ENCODE results near the gene OR2M7.

OR2M7 gene

DNA sequence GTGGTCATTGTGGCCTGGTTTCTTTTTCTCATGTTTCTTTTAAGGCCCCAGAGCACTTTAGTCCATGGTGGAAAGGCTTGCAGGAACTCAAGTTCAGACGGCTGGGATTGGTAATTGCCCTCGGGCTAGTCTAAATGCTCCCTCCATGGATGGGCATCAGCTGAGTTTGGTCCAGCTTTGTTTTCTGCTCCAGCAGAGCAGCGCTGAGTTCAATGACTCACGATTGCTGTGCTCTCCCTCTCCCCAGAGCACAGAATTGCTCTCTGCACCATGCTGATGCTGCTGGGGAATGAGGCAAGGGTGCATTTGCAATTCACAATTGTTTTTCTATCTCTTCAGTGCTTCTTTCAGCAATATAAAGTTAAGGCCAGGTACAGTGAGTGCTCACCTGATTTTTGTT, 49.4 kb upstream of the OR2M7 start:
- Histone ChIP-seq H3K36me3 (ENCODE audit: control insufficient read depth in 2 of 2, insufficient read depth in 1 of 2, low read length in 2 of 2) (no peaks in the 10 kb centered on the region), H3K4me1 (ENCODE audit: control insufficient read depth, insufficient read depth, low read length) (no peaks in the 10 kb centered on the region), H3K27ac (ENCODE audit: extremely low read depth, low read depth, low read length) (no peak overlapping the region), H3K4me3 (ENCODE audit: low read depth, low read length) (no peak overlapping the region), H3K9me3 (ENCODE audit: control insufficient read depth, insufficient read depth, low read depth, low read length) (no peaks in the 10 kb centered on the region)
- ChIA-PET CTCF (no interaction called here), POLR2A (no interaction called here)
- TF ChIP-seq SP7 (tag by site-specific recombination; IDR thresholded peaks at IDR 0.05) (no peak), ZNF660 (tag by site-specific recombination; IDR thresholded peaks at IDR 0.05) (no peak), TCF7L2 (IDR thresholded peaks at IDR 0.05; ENCODE audit: borderline replicate concordance, low read depth, low read length) (no peak)
- TF ChIP-seq, protein P1, sequence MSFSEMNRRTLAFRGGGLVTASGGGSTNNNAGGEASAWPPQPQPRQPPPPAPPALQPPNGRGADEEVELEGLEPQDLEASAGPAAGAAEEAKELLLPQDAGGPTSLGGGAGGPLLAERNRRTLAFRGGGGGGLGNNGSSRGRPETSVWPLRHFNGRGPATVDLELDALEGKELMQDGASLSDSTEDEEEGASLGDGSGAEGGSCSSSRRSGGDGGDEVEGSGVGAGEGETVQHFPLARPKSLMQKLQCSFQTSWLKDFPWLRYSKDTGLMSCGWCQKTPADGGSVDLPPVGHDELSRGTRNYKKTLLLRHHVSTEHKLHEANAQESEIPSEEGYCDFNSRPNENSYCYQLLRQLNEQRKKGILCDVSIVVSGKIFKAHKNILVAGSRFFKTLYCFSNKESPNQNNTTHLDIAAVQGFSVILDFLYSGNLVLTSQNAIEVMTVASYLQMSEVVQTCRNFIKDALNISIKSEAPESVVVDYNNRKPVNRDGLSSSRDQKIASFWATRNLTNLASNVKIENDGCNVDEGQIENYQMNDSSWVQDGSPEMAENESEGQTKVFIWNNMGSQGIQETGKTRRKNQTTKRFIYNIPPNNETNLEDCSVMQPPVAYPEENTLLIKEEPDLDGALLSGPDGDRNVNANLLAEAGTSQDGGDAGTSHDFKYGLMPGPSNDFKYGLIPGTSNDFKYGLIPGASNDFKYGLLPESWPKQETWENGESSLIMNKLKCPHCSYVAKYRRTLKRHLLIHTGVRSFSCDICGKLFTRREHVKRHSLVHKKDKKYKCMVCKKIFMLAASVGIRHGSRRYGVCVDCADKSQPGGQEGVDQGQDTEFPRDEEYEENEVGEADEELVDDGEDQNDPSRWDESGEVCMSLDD (tag by site-specific recombination; IDR thresholded peaks at IDR 0.05), result no peak

DNA sequence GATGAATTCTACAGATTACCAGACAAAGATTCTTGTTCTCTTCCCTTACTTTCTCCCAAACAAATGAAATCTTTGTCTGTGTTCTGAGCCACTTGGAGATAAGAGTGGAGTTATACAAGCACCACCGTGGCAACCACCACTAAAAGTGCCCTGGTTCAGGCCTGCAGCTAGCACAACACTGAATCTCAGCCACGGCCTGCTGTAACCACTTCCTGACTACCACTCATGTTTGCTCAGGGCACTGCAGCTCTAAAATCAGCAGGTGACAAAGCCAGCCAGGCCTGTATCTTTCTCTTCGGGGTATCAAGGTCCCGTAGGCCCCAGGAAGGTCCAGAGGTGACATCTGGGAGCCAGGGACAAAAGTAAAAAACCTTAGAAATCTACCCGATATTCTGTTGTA, 48.0 kb upstream of the OR2M7 start:
- POLR2A ChIA-PET, result no interaction called here
- H3K4me3 ChIP-seq (ENCODE audit: low read depth, low read length), result no peak overlapping the region
- no peaks in the 10 kb centered on the region for H3K9me3 ChIP-seq (ENCODE audit: control insufficient read depth, insufficient read depth, low read depth, low read length)
- H3K36me3 ChIP-seq (ENCODE audit: control insufficient read depth in 2 of 2, insufficient read depth in 1 of 2, low read length in 2 of 2), result no peaks in the 10 kb centered on the region
- CTCF ChIA-PET, result no interaction called here
- H3K4me1 ChIP-seq (ENCODE audit: control insufficient read depth, insufficient read depth, low read length), result no peaks in the 10 kb centered on the region
- no peak overlapping the region for H3K27ac ChIP-seq (ENCODE audit: extremely low read depth, low read depth, low read length)
- TF ChIP-seq ZNF174 (tag by site-specific recombination; IDR thresholded peaks at IDR 0.05) (no peak), ZNF10 (tag by site-specific recombination; IDR thresholded peaks at IDR 0.05) (no peak), MYNN (tag by site-specific recombination; IDR thresholded peaks at IDR 0.05; ENCODE audit: borderline replicate concordance) (no peak), ZNF302 (tag by site-specific recombination; IDR thresholded peaks at IDR 0.05; ENCODE audit: low read depth) (no peak), WT1 (tag by site-specific recombination; IDR thresholded peaks at IDR 0.05) (no peak), ZNF140 (tag by site-specific recombination; IDR thresholded peaks at IDR 0.05) (no peak), ZNF76 (tag by site-specific recombination; IDR thresholded peaks at IDR 0.05; ENCODE audit: borderline replicate concordance, low read depth) (no peak), ZNF416 (tag by site-specific recombination; IDR thresholded peaks at IDR 0.05) (no peak), ZNF621 (tag by site-specific recombination; IDR thresholded peaks at IDR 0.05) (no peak), ZNF248 (tag by site-specific recombination; IDR thresholded peaks at IDR 0.05) (no peak), ZNF555 (tag by site-specific recombination; conservative IDR thresholded peaks at IDR 0.05) (no peak), ZIC2 (tag by site-specific recombination; IDR thresholded peaks at IDR 0.05) (no peak)
- TF ChIP-seq, protein P2, sequence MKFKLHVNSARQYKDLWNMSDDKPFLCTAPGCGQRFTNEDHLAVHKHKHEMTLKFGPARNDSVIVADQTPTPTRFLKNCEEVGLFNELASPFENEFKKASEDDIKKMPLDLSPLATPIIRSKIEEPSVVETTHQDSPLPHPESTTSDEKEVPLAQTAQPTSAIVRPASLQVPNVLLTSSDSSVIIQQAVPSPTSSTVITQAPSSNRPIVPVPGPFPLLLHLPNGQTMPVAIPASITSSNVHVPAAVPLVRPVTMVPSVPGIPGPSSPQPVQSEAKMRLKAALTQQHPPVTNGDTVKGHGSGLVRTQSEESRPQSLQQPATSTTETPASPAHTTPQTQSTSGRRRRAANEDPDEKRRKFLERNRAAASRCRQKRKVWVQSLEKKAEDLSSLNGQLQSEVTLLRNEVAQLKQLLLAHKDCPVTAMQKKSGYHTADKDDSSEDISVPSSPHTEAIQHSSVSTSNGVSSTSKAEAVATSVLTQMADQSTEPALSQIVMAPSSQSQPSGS (tag by site-specific recombination; IDR thresholded peaks at IDR 0.05; ENCODE audit: low read depth), result no peak

DNA sequence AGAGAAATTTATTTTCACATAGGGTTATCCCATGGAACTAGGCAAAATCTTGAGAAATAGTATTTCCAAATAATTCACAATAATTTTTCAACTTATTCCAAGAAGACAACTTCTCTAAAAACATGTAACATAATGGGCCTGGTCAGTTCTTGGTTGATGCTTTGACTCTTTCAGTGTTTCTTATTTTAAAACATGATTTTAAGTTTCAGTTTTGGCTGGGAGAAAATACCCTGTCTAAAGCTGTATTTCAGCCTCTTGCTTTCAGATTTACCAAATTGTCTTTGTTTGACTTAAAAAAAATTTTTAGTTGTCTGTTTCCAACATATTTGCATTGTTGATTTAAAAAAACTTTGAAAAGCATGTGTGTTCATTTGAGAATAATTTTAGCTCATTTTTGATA, 42.2 kb upstream of the OR2M7 start:
- TF ChIP-seq ZNF311 (tag by site-specific recombination; IDR thresholded peaks at IDR 0.05; ENCODE audit: borderline replicate concordance) (no peak), ZNF843 (tag by site-specific recombination; IDR thresholded peaks at IDR 0.05) (no peak), ZNF155 (tag by site-specific recombination; IDR thresholded peaks at IDR 0.05) (no peak), OSR2 (tag by site-specific recombination; IDR thresholded peaks at IDR 0.05) (no peak)
- TF ChIP-seq, protein P3, sequence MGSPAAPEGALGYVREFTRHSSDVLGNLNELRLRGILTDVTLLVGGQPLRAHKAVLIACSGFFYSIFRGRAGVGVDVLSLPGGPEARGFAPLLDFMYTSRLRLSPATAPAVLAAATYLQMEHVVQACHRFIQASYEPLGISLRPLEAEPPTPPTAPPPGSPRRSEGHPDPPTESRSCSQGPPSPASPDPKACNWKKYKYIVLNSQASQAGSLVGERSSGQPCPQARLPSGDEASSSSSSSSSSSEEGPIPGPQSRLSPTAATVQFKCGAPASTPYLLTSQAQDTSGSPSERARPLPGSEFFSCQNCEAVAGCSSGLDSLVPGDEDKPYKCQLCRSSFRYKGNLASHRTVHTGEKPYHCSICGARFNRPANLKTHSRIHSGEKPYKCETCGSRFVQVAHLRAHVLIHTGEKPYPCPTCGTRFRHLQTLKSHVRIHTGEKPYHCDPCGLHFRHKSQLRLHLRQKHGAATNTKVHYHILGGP (tag by site-specific recombination; IDR thresholded peaks at IDR 0.05), result no peak
- H3K4me1 ChIP-seq (ENCODE audit: control insufficient read depth, insufficient read depth, low read length), result no peaks in the 10 kb centered on the region
- ChIA-PET CTCF (no interaction called here), POLR2A (no interaction called here)
- H3K36me3 ChIP-seq (ENCODE audit: control insufficient read depth in 2 of 2, insufficient read depth in 1 of 2, low read length in 2 of 2), result no peaks in the 10 kb centered on the region
- H3K4me3 ChIP-seq (ENCODE audit: low read depth, low read length), result no peak overlapping the region
- H3K9me3 ChIP-seq (ENCODE audit: control insufficient read depth, insufficient read depth, low read depth, low read length), result no peaks in the 10 kb centered on the region
- H3K27ac ChIP-seq (ENCODE audit: extremely low read depth, low read depth, low read length), result no peak overlapping the region
